ENCODE results near the gene STAU1.

- TF ChIP-seq POLR2A (IDR thresholded peaks at IDR 0.05; ENCODE audit: low read length) = no peak
- TF ChIP-seq GATA1 (IDR thresholded peaks at IDR 0.05; ENCODE audit: low read depth, low read length) = no peak
These were observed 14.9 kb upstream of the STAU1 start for GRCh38 chr20:49203011-49203410.

Data from erythroblast (primary cell).